Uterus (tissue), 4 donors: Measurements from ENCODE around the gene RNPS1. TPM values are rescaled to one million over a fixed set of nuclear protein-coding genes. Genes with fewer than 3 reads are reported as not detected.

Experiments
- DNase-seq, 2 donors: peaks; one replicate each; pipeline ENCODE4 v3.0.0-alpha.2; 2019 to 2020
- H3K27ac ChIP-seq, 2 donors: fragments of 200-600 bp; sonication (generic); 1 replicate in 1 of 2; 2 replicates in 1 of 2; pipeline ENCODE4 v1.5.1; 2016 to 2018
- H3K27me3 ChIP-seq, 2 donors: fragments of 200-600 bp; sonication (generic); one replicate each; pipeline ENCODE4 v1.5.1; 2018 to 2019; ENCODE audit warnings: control low read depth in 1 of 2
- H3K36me3 ChIP-seq, 2 donors: fragments of 200-600 bp; sonication (generic); one replicate each; pipeline ENCODE4 v1.5.1; 2019; ENCODE audit warnings: control low read depth in 1 of 2
- H3K4me1 ChIP-seq, 2 donors: fragments of 200-600 bp; sonication (generic); one replicate each; pipeline ENCODE4 v1.5.1; 2018 to 2019; ENCODE audit warnings: control low read depth in 1 of 2
- H3K4me3 ChIP-seq, 2 donors: fragments of 200-600 bp; sonication (generic); 1 replicate in 1 of 2; 2 replicates in 1 of 2; pipeline ENCODE4 v1.5.1; 2018 to 2019; ENCODE audit warnings: mild to moderate bottlenecking in 1 of 2
- H3K9me3 ChIP-seq, 2 donors: fragments of 200-600 bp; sonication (generic); one replicate each; pipeline ENCODE4 v1.5.1; 2019; ENCODE audit warnings: control low read depth in 1 of 2
- CTCF ChIP-seq, 4 experiments: fragments of 200-600 bp in 2 of 4; fragments of 450-650 bp in 2 of 4; sonication (generic) in 2 of 4; IDR thresholded peaks; one replicate each; pipeline ENCODE4 v1.5.1; 2016 to 2019; ENCODE audit warnings: antibody characterized with exemption in 4 of 4, mild to moderate bottlenecking in 2 of 4, moderate library complexity in 1 of 4
- POLR2A ChIP-seq, 2 donors: fragments of 450-650 bp; IDR thresholded peaks; one replicate each; pipeline ENCODE4 v1.6.1; 2016; ENCODE audit warnings: antibody characterized with exemption in 2 of 2, mild to moderate bottlenecking in 1 of 2, moderate library complexity in 1 of 2
- intact Hi-C: fragments of 100-400 bp; cut with DNase I; formaldehyde crosslinking; loops from one replicate; pipeline ENCODE4 v1.15.1; 2023; ENCODE audit warnings: low total_unique reads
- microRNA counts, 2 donors: library from miRNA; unstranded; fragments of <30 nt; microRNA quantifications; one replicate each; lab custom pipeline; 2016 to 2017
- microRNA-seq: library from miRNA; unstranded; fragments of <30 nt; microRNA quantifications from one replicate; pipeline ENCODE4, GENCODE V29; 2016; ENCODE audit warnings: borderline microRNAs expressed, borderline replicate concordance
- small RNA-seq: library from RNA; depleted of rRNA; stranded (forward); fragments of <200 nt; gene quantifications from one replicate; pipeline ENCODE3, GENCODE V24; 2016
- total RNA-seq, 4 donors: library from RNA; depleted of rRNA in 3 of 4; stranded (reverse); fragments of >200 nt in 3 of 4; gene quantifications; one replicate each; pipeline versions ENCODE4 v1.1.0 to v1.2.4, GENCODE V29; 2014 to 2023
- donor health status: DM: yes; HTN: yes; CAD: no.

RNPS1 gene
- total RNA-seq, 4 donors from 2014 or later = 36.1 to 175 (median 85.5) TPM

DNA sequence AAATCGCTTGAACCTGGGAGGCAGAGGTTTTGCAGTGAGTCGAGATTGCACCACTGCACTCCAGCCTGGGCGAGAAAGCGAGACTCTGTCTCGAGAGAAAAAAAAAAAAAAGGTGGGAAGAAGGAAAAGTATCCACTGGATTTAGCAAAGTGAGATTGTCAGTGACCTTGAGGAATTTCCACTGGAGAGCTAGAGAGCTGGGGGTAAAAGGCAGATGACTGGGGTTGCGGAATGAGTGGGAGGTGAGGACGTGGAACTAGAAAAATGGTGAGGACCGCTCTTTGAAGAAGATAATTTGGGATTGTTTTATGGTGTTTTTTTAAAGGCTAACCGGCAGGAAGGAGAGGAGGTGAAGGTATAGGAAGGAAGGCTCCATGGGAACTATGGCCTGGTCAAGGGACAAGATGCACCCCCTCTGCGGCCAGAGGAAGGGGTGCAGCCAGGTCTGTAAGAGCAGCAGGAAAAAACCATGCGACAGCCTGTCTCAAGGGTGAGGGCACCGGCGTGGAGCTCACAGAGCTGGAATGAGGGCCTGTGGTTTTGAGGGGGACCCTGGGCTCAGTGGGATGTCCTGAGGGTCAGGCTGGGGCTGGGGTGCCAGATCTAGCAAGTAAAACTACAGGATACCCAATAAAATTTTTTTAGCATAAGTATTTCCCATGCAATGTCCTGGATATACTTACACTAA, 63.4 kb downstream of the RNPS1 start:
- Histone ChIP-seq H3K4me1 (peaks cover 0 to 3% of the 10 kb centered on the region in 2 donors), H3K9me3 (no peaks in the 10 kb centered on the region), H3K4me3 (peak overlapping the region; percentile 65 to 78), H3K27me3 (no peaks in the 10 kb centered on the region), H3K27ac (peak overlapping the region; percentile 96 to 99), H3K36me3 (no peaks in the 10 kb centered on the region)
- TF ChIP-seq CTCF (IDR thresholded peaks at IDR 0.05) (no peak), POLR2A (IDR thresholded peaks at IDR 0.05) (no peak)
- intact Hi-C loops = no loop called here
- no peak for DNase-seq

MicroRNAs encoded within 50 kb of the gene (microRNA counts, 767-probe panel; counts per million panel counts)
- 0 counts per million in 2 donors for microRNA hsa-miR-940 (lab: Ali Mortazavi, UCI)

Small RNAs within 50 kb of the gene (microRNA-seq; reads per million reads assigned to microRNA genes)
- not detected for gene MIR3677
- not detected for gene MIR4717

Small RNAs within 50 kb of the gene (small RNA-seq; reads per million reads assigned to genes)
- gene MIR3677 = not detected
- not detected for gene MIR4717

Other genes with a start within 250 kb of the RNPS1 start
- gene NPW, start 248.3 kb downstream of the RNPS1 start, total RNA-seq = 1 to 10 TPM in 1 of 4 donors, not detected in 3; 1.5 TPM
- 10 to 100 TPM; 10.3 to 97.1 (median 33.1) TPM for gene NHERF2, start 241.2 kb downstream of the RNPS1 start, total RNA-seq
- 10 to 100 TPM; 18.8 to 58.4 (median 27.6) TPM for gene NTHL1, start 220.3 kb downstream of the RNPS1 start, total RNA-seq
- 100 to 1,000 TPM in 2 of 4 donors, 10 to 100 TPM in 2; 53.8 to 347 (median 131) TPM for gene TSC2, start 220.1 kb downstream of the RNPS1 start, total RNA-seq
- gene PKD1, start 132.2 kb downstream of the RNPS1 start, total RNA-seq = 100 to 1,000 TPM; 149 to 383 (median 197) TPM
- under 1 TPM in 1 of 4 donors, not detected in 3; 0.21 TPM for gene RAB26, start 119.5 kb downstream of the RNPS1 start, total RNA-seq
- 10 to 100 TPM; 15.3 to 97.1 (median 51.7) TPM for gene TRAF7, start 112.3 kb downstream of the RNPS1 start, total RNA-seq
- gene CASKIN1, start 71.5 kb downstream of the RNPS1 start, total RNA-seq = 1 to 10 TPM in 1 of 4 donors, under 1 TPM in 1, not detected in 2; 0.40 to 2.7 TPM
- gene MLST8, start 62.7 kb downstream of the RNPS1 start, total RNA-seq = 10 to 100 TPM in 3 of 4 donors, 1 to 10 TPM in 1; 9.3 to 32.8 (median 21.5) TPM
- 10 to 100 TPM in 1 of 4 donors, 1 to 10 TPM in 3; 1.2 to 16.9 (median 1.7) TPM for gene BRICD5, start 57.3 kb downstream of the RNPS1 start, total RNA-seq
- 10 to 100 TPM in 2 of 4 donors, 1 to 10 TPM in 2; 2.6 to 14.4 (median 10.4) TPM for gene PGP, start 53.3 kb downstream of the RNPS1 start, total RNA-seq
- 10 to 100 TPM in 3 of 4 donors, 1 to 10 TPM in 1; 8.2 to 41.8 (median 29.9) TPM for gene E4F1, start 44.5 kb downstream of the RNPS1 start, total RNA-seq
- 1 to 10 TPM in 1 of 4 donors, under 1 TPM in 1, not detected in 2; 0.97 to 1.2 TPM for gene DNASE1L2, start 31.7 kb downstream of the RNPS1 start, total RNA-seq
- gene ECI1, start 16.5 kb downstream of the RNPS1 start, total RNA-seq = 10 to 100 TPM in 3 of 4 donors, 1 to 10 TPM in 1; 4.9 to 89.1 (median 40.1) TPM
- 10 to 100 TPM in 1 of 4 donors, 1 to 10 TPM in 3; 1.3 to 18.7 (median 4.7) TPM for gene ABCA3, start 72.6 kb upstream of the RNPS1 start, total RNA-seq
- 10 to 100 TPM in 1 of 4 donors, 1 to 10 TPM in 1, under 1 TPM in 1, not detected in 1; under 0.01 to 11.8 (median 1.9) TPM for gene CCNF, start 161.3 kb upstream of the RNPS1 start, total RNA-seq
- 1 to 10 TPM in 2 of 4 donors, not detected in 2; 1.8 to 7.0 TPM for gene TEDC2, start 192.0 kb upstream of the RNPS1 start, total RNA-seq
- 10 to 100 TPM in 1 of 4 donors, 1 to 10 TPM in 1, not detected in 2; 1.3 to 15.5 TPM for gene NTN3, start 203.2 kb upstream of the RNPS1 start, total RNA-seq
- 10 to 100 TPM in 1 of 4 donors, 1 to 10 TPM in 2, under 1 TPM in 1; 0.59 to 21.6 (median 4.6) TPM for gene TBC1D24, start 207.0 kb upstream of the RNPS1 start, total RNA-seq
- 100 to 1,000 TPM in 1 of 4 donors, 10 to 100 TPM in 3; 14.3 to 126 (median 41.4) TPM for gene ATP6V0C, start 245.8 kb upstream of the RNPS1 start, total RNA-seq